HepG2 (cell line): ENCODE results near the gene ARHGEF1. TPM values are rescaled to one million over a fixed set of nuclear protein-coding genes. Genes with fewer than 3 reads are reported as not detected.

Experiments used
- ATAC-seq: fragments of 200-7000 bp; cut with Tn5 transposase; 3 replicates; pipeline ENCODE4 v1.9.1; 2020; ENCODE audit warnings: mild to moderate bottlenecking, moderate library complexity
- BruUV-seq: library from RNA; stranded (reverse); fragments of 400-500 nt; replicated peaks from 2 replicates; lab custom pipeline; 2021; lab: Mats Ljungman, UMichigan
- CTCF ChIA-PET: fragments of 300-600 bp; formaldehyde crosslinking; extraction: SDS; loops from one replicate; lab custom pipeline; 2021; ENCODE audit warnings: low total read pairs, inconsistent platforms, low intra/inter-chr PET ratio; lab: Yijun Ruan, JAX
- POLR2A ChIA-PET: fragments of 350-600 bp; sonication (Branson Sonifier 250); formaldehyde crosslinking; loops from one replicate; lab custom pipeline; 2020; ENCODE audit warnings: antibody characterized with exemption, inconsistent platforms; lab: Yijun Ruan, JAX
- DNase-seq: peaks from one replicate; pipeline ENCODE4 v3.0.0-alpha.2; 2015; ENCODE audit warnings: low spot score
- FAIRE-seq: peaks from 3 replicates; lab custom pipeline; 2011; peaks lifted over from hg19 to GRCh38; lab: Jason Lieb, UNC
- H2AFZ ChIP-seq: one replicate; pipeline ENCODE4 v1.6.1; 2011; ENCODE audit warnings: low read length, inconsistent platforms
- H3K27ac ChIP-seq: fragments of 300-600 bp; 3 replicates; pipeline ENCODE4 v1.8.0; 2011; ENCODE audit warnings: mixed run types, mild to moderate bottlenecking, mixed read lengths, low read length, inconsistent platforms; ENCODE audit not compliant: insufficient read depth; ENCODE audit errors: extremely low read length
- H3K27me3 ChIP-seq, 2 experiments: fragments of 200-600 bp in 1 of 2; 2 replicates in 1 of 2; 3 replicates in 1 of 2; pipeline versions ENCODE4 v1.6.0 to v1.8.0; 2011; ENCODE audit warnings: low read length in 2 of 2, mild to moderate bottlenecking in 2 of 2, moderate library complexity in 2 of 2, inconsistent platforms in 1 of 2; ENCODE audit not compliant: insufficient read depth in 2 of 2, control insufficient read depth in 1 of 2
- H3K36me3 ChIP-seq, 2 experiments: fragments of 200-600 bp in 1 of 2; replicated peaks in 1 of 2; 2 replicates in 1 of 2; 3 replicates in 1 of 2; pipeline versions ENCODE4 v1.5.1 to v1.8.0; 2011; ENCODE audit warnings: low read length in 2 of 2, inconsistent platforms in 1 of 2; ENCODE audit not compliant: insufficient read depth in 2 of 2, control insufficient read depth in 1 of 2
- H3K4me1 ChIP-seq: 2 replicates; pipeline ENCODE4 v1.5.1; 2012; ENCODE audit warnings: low read length, inconsistent platforms; ENCODE audit not compliant: insufficient read depth
- H3K4me2 ChIP-seq: 2 replicates; pipeline ENCODE4 v1.6.0; 2011; ENCODE audit warnings: low read depth, low read length, inconsistent platforms
- H3K4me3 ChIP-seq, 3 experiments: fragments of 200-600 bp in 1 of 3; sonication (generic), shearing (Covaris generic) in 1 of 3; replicated peaks in 1 of 3; 2 replicates each; pipeline ENCODE4 v1.5.1; 2011 to 2016; ENCODE audit warnings: low read length in 3 of 3, inconsistent platforms in 2 of 3, low read depth in 2 of 3, mild to moderate bottlenecking in 2 of 3, control low read depth in 1 of 3, mixed read lengths in 1 of 3; ENCODE audit not compliant: insufficient read depth in 1 of 3
- H3K79me2 ChIP-seq: one replicate; pipeline ENCODE4 v1.6.1; 2011; ENCODE audit warnings: low read length, inconsistent platforms; ENCODE audit not compliant: insufficient read depth
- H3K9ac ChIP-seq: 2 replicates; pipeline ENCODE4 v1.6.0; 2011; ENCODE audit warnings: mild to moderate bottlenecking, low read depth, low read length, inconsistent platforms; ENCODE audit not compliant: insufficient read depth
- H3K9me3 ChIP-seq: 2 replicates; pipeline ENCODE4 v1.5.1; 2012; ENCODE audit warnings: mild to moderate bottlenecking, low read length
- H4K20me1 ChIP-seq: 2 replicates; pipeline ENCODE4 v1.6.0; 2011; ENCODE audit warnings: inconsistent platforms, mild to moderate bottlenecking, low read length, moderate library complexity; ENCODE audit not compliant: insufficient read depth
- BATF2 ChIP-seq: sonication (generic); formaldehyde crosslinking; IDR thresholded peaks from 2 replicates; pipeline ENCODE4 v1.8.0; 2022; ENCODE audit warnings: mild to moderate bottlenecking, missing genetic modification reagents, moderate library complexity
- CREB1 ChIP-seq, 2 experiments: fragments of 450-650 bp in 1 of 2; IDR thresholded peaks; 2 replicates each; pipeline ENCODE4 v1.6.1; 2016 to 2017; ENCODE audit warnings: control low read depth in 1 of 2, mild to moderate bottlenecking in 1 of 2, missing compliant biosample characterization in 1 of 2, missing genetic modification characterization in 1 of 2
- ZBTB25 ChIP-seq: IDR thresholded peaks from 2 replicates; pipeline ENCODE4 v1.6.1; 2018; ENCODE audit warnings: missing genetic modification reagents
- ZMYM3 ChIP-seq: sonication (generic); formaldehyde crosslinking; IDR thresholded peaks from 2 replicates; pipeline ENCODE4 v1.5.1; 2020; ENCODE audit warnings: mild to moderate bottlenecking, missing genetic modification reagents
- ZNF30 ChIP-seq: sonication (generic); formaldehyde crosslinking; IDR thresholded peaks from 2 replicates; pipeline ENCODE4 v1.5.0; 2020; ENCODE audit warnings: mild to moderate bottlenecking, missing genetic modification reagents
- ZNF468 ChIP-seq: sonication (generic); formaldehyde crosslinking; IDR thresholded peaks from 2 replicates; pipeline ENCODE4 v1.8.0; 2022; ENCODE audit warnings: mild to moderate bottlenecking, moderate library complexity, missing genetic modification reagents
- WGBS: methylation state at CpG from one replicate; pipeline ENCODE4 v1.1.6; 2017; ENCODE audit warnings: low lambda C conversion rate; 5-methylcytosine and 5-hydroxymethylcytosine counted together
- in situ Hi-C: cut with HindIII; loops from 2 replicates; pipeline ENCODE4 v1.10.0; 2017; ENCODE audit warnings: low pct_unique_long_range_greater_than_20kb; ENCODE audit not compliant: extremely low pct_ligation_motif_present
- intact Hi-C: fragments of 100-400 bp; cut with micrococcal nuclease; formaldehyde crosslinking; loops from one replicate; pipeline ENCODE4 v1.10.0; 2022; ENCODE audit not compliant: unreplicated experiment
- polyA plus RNA-seq, 8 experiments: library from polyadenylated mRNA; depleted of rRNA in 3 of 8; stranded (reverse) in 7 of 8; unstranded in 1 of 8; fragments of >200 nt; fragmentation: Illumina TruSeq in 4 of 8; extraction: Trizol in 4 of 8; gene quantifications; 2 replicates each; pipeline versions ENCODE4 v1.2.1 to v1.2.3, GENCODE V29; 2011 to 2016; ENCODE audit warnings: low read depth in 4 of 8, missing spikeins in 1 of 8, mixed read lengths in 1 of 8; ENCODE audit not compliant: insufficient read depth in 1 of 8
- total RNA-seq, 5 experiments: library from RNA; depleted of rRNA; stranded (reverse); fragments of >200 nt; fragmentation: Illumina TruSeq; extraction: Trizol; gene quantifications; 2 replicates each; pipeline ENCODE4 v1.2.3, GENCODE V29; 2016; ENCODE audit warnings: low read depth in 1 of 5

ARHGEF1 gene
- total and polyA plus RNA-seq, 2 of the 13 experiments (the other 11 are each of a cell fraction or from before 2014, with no cell fraction given) = 33.7 to 34.7 TPM

- no peak for TF ChIP-seq ZNF468 (CRISPR knock-in tag)
- TF ChIP-seq, all 625 proteins: peak for 0
These were observed 61.4 kb downstream of the ARHGEF1 start (continued) for GRCh38 chr19:41944336-41944735.

GRCh38 chr19:41945135-41945766 lies 62.3 kb downstream of the ARHGEF1 start:
- TF ChIP-seq CREB1 (IDR thresholded peaks at IDR 0.05) (peak; percentile 26; the same call in 1 of the 2 replicates), CREB1 (CRISPR knock-in tag; IDR thresholded peaks at IDR 0.05) (no peak), ZMYM3 (CRISPR knock-in tag) (no peak)
- TF ChIP-seq, all 625 proteins: peak for 1
- FAIRE-seq (no peak), DNase-seq (no peak), ATAC-seq (no peak)
- intact Hi-C loops (no loop called here), in situ Hi-C loops (no loop called here)
- no peak overlapping the region for H3K4me2 ChIP-seq
- no peaks in the 10 kb centered on the region for H3K79me2 ChIP-seq
- CTCF ChIA-PET = no interaction called here
- no peak overlapping the region for H3K9ac ChIP-seq
- no peak overlapping the region for H3K4me3 ChIP-seq
- no peaks in the 10 kb centered on the region for H3K4me1 ChIP-seq
- no peaks in the 10 kb centered on the region for H3K36me3 ChIP-seq
- no peak overlapping the region for H3K27ac ChIP-seq
- H3K9me3 ChIP-seq = no peaks in the 10 kb centered on the region
- 18% methylated on average over 3 of the region's 8 CpGs for WGBS
- H4K20me1 ChIP-seq = no peaks in the 10 kb centered on the region
- no TSS peak for BruUV-seq
- no peak overlapping the region for H2AFZ ChIP-seq
- H3K27me3 ChIP-seq = peaks cover 4 to 18% of the 10 kb centered on the region in 2 experiments; a peak in 3 of 5 replicates
- POLR2A ChIA-PET = no interaction called here

GRCh38 chr19:41947091-41947490 lies 64.1 kb downstream of the ARHGEF1 start:
- no TSS peak for BruUV-seq
- no peaks in the 10 kb centered on the region for H4K20me1 ChIP-seq
- peaks cover 2 to 3% of the 10 kb centered on the region in 2 experiments; a peak in 1 of 5 replicates for H3K27me3 ChIP-seq
- in situ Hi-C loops = no loop called here
- no peak overlapping the region for H3K27ac ChIP-seq
- H3K36me3 ChIP-seq = no peaks in the 10 kb centered on the region
- 17% methylated on average over 3 of the region's 3 CpGs for WGBS
- intact Hi-C loops = no loop called here
- POLR2A ChIA-PET = no interaction called here
- FAIRE-seq = no peak
- no peak overlapping the region for H3K9ac ChIP-seq
- CTCF ChIA-PET = no interaction called here
- ATAC-seq = no peak
- H3K9me3 ChIP-seq = no peaks in the 10 kb centered on the region
- no peaks in the 10 kb centered on the region for H3K4me1 ChIP-seq
- H3K4me2 ChIP-seq = no peak overlapping the region
- no peak overlapping the region for H3K4me3 ChIP-seq
- TF ChIP-seq ZNF30 (CRISPR knock-in tag) (no peak), ZBTB25 (no peak), BATF2 (CRISPR knock-in tag) (no peak)
- no peak overlapping the region for H2AFZ ChIP-seq
- H3K79me2 ChIP-seq = no peaks in the 10 kb centered on the region
- DNase-seq = no peak
